Hepatocyte (in vitro differentiated cells): ENCODE data around the gene SLAMF9. TPM values are rescaled to one million over a fixed set of nuclear protein-coding genes. Genes with fewer than 3 reads are reported as not detected.

Experiments
- DNase-seq: peaks from one replicate; pipeline ENCODE4 v3.0.0-alpha.2; 2016; ENCODE audit warnings: low spot score
- H2AFZ ChIP-seq: fragments of 200-600 bp; sonication (generic); 2 replicates; pipeline ENCODE4 v1.6.0; 2016; ENCODE audit warnings: antibody characterized with exemption, mild to moderate bottlenecking
- H3K27ac ChIP-seq: fragments of 200-600 bp; sonication (generic); 2 replicates; pipeline ENCODE4 v1.5.1; 2016; ENCODE audit warnings: mild to moderate bottlenecking
- H3K27me3 ChIP-seq: fragments of 200-600 bp; sonication (generic); 2 replicates; pipeline ENCODE4 v1.6.1; 2016
- H3K36me3 ChIP-seq: fragments of 200-600 bp; sonication (generic); replicated peaks from 2 replicates; pipeline ENCODE4 v1.5.1; 2016; ENCODE audit warnings: low read depth; ENCODE audit not compliant: insufficient read depth
- H3K4me1 ChIP-seq: fragments of 200-600 bp; sonication (generic); 2 replicates; pipeline ENCODE4 v1.5.1; 2016; ENCODE audit warnings: mild to moderate bottlenecking, moderate library complexity; ENCODE audit not compliant: insufficient read depth
- H3K4me2 ChIP-seq: fragments of 200-600 bp; sonication (generic); 2 replicates; pipeline ENCODE4 v1.6.0; 2016
- H3K4me3 ChIP-seq: fragments of 200-600 bp; sonication (generic); 2 replicates; pipeline ENCODE4 v1.5.1; 2016; ENCODE audit warnings: mild to moderate bottlenecking
- H3K79me2 ChIP-seq: fragments of 200-600 bp; sonication (generic); 2 replicates; pipeline ENCODE4 v1.6.0; 2017; ENCODE audit warnings: mild to moderate bottlenecking
- H3K9me2 ChIP-seq: fragments of 200-600 bp; sonication (generic); replicated peaks from 2 replicates; pipeline ENCODE4 v1.6.0; 2017; ENCODE audit warnings: mild to moderate bottlenecking; ENCODE audit not compliant: insufficient read depth
- H3K9me3 ChIP-seq: fragments of 200-600 bp; sonication (generic); 2 replicates; pipeline ENCODE4 v1.5.1; 2016; ENCODE audit warnings: low read depth, mild to moderate bottlenecking
- H4K20me1 ChIP-seq: fragments of 200-600 bp; sonication (generic); 2 replicates; pipeline ENCODE4 v1.6.0; 2016; ENCODE audit warnings: mild to moderate bottlenecking; ENCODE audit not compliant: insufficient read depth, poor library complexity, severe bottlenecking
- CTCF ChIP-seq: fragments of 200-600 bp; sonication (generic); IDR thresholded peaks from 2 replicates; pipeline ENCODE4 v1.5.1; 2016; ENCODE audit warnings: antibody characterized with exemption, mild to moderate bottlenecking; ENCODE audit not compliant: poor library complexity
- EZH2 ChIP-seq: fragments of 200-600 bp; sonication (generic); IDR thresholded peaks from 2 replicates; pipeline ENCODE4 v1.6.1; 2016; ENCODE audit warnings: antibody characterized with exemption, mild to moderate bottlenecking, borderline replicate concordance
- EZH2phosphoT487 ChIP-seq: fragments of 200-600 bp; sonication (generic); IDR thresholded peaks from one replicate; pipeline ENCODE4 v1.6.1; 2018; ENCODE audit warnings: antibody characterized with exemption, mild to moderate bottlenecking, low read depth, moderate library complexity; ENCODE audit not compliant: unreplicated experiment, severe bottlenecking
- WGBS: methylation state at CpG from one replicate; pipeline ENCODE4 v1.1.6; 2016; ENCODE audit warnings: low lambda C conversion rate; ENCODE audit errors: missing lambda C conversion rate; 5-methylcytosine and 5-hydroxymethylcytosine counted together
- polyA plus RNA-seq: library from polyadenylated mRNA; unstranded; fragments of >200 nt; fragmentation: Nextera tagmentation; extraction: Ambion mirVana; gene quantifications from 2 replicates; pipeline ENCODE4 v1.2.1, GENCODE V29; 2016
- total RNA-seq: library from RNA; depleted of rRNA; stranded (reverse); fragments of >200 nt; gene quantifications from 2 replicates; pipeline ENCODE4 v1.2.3, GENCODE V29; 2014

SLAMF9 gene
- total and polyA plus RNA-seq, 2 experiments from 2014 or later: not detected

- Histone ChIP-seq H3K27me3 (no peaks in the 10 kb centered on the region), H3K36me3 (no peaks in the 10 kb centered on the region), H3K4me3 (no peak overlapping the region), H3K79me2 (no peaks in the 10 kb centered on the region), H3K4me2 (no peak overlapping the region), H3K4me1 (peaks cover 7% of the 10 kb centered on the region), H4K20me1 (no peaks in the 10 kb centered on the region), H3K9me3 (no peaks in the 10 kb centered on the region), H3K9me2 (no peaks in the 10 kb centered on the region), H2AFZ (no peak overlapping the region), H3K27ac (no peak overlapping the region)
- no peak for DNase-seq
- TF ChIP-seq EZH2: no peak
- no peak for TF ChIP-seq CTCF
- TF ChIP-seq EZH2phosphoT487: no peak
- WGBS: 90% methylated on average over 10 of the region's 11 CpGs
These were observed 23.8 kb downstream of the SLAMF9 start for GRCh38 chr1:159930216-159930615.

- Histone ChIP-seq H3K4me3 (no peak overlapping the region), H3K27ac (no peak overlapping the region), H3K79me2 (peaks cover 6% of the 10 kb centered on the region), H3K4me2 (no peak overlapping the region), H2AFZ (no peak overlapping the region), H3K36me3 (no peaks in the 10 kb centered on the region), H3K4me1 (peaks cover 10% of the 10 kb centered on the region), H3K9me3 (no peaks in the 10 kb centered on the region), H3K27me3 (no peaks in the 10 kb centered on the region), H3K9me2 (no peaks in the 10 kb centered on the region), H4K20me1 (no peaks in the 10 kb centered on the region)
- no peak for DNase-seq
- WGBS: 86% methylated on average over 43 of the region's 48 CpGs
- no peak for TF ChIP-seq EZH2
- TF ChIP-seq EZH2phosphoT487: no peak
These were observed 24.6 kb downstream of the SLAMF9 start for GRCh38 chr1:159929155-159930051.

DNA sequence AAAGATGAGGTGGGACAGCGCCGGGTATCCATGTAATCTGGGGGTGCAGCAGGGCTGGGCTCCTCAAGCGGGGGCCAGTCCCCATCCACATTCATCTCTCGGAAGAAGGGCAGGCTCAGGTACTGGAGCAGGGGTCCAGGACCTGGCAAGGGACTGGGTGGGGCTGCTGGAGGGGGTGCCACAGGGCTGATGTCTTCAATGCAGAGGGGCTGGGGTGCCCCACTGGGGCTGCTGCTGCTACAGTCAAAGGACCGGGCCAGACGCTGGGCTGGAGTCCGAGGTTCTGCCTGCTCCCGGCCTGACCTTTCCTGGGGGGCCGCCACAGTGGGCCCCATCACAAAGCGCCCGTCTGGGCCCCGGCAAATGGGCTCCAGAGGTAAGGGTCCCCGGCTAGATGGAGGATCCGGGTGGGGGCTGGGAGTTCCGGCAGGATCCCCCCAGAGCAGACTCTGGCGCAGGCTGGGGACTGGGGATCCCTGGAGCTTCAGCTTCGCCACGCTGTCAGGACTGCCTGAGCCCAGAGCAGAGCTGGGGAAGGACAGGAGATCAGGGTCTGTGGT is 25.5 kb downstream of the SLAMF9 start:
- no peaks in the 10 kb centered on the region for H3K9me2 ChIP-seq
- H3K79me2 ChIP-seq: peaks cover 6% of the 10 kb centered on the region
- H3K4me1 ChIP-seq: peaks cover 14% of the 10 kb centered on the region
- H3K36me3 ChIP-seq: no peaks in the 10 kb centered on the region
- H3K27me3 ChIP-seq: no peaks in the 10 kb centered on the region
- no peak overlapping the region for H3K27ac ChIP-seq
- TF ChIP-seq EZH2 (no peak), EZH2phosphoT487 (no peak), CTCF (no peak)
- no peak overlapping the region for H3K4me2 ChIP-seq
- no peak overlapping the region for H3K4me3 ChIP-seq
- no peak for DNase-seq
- H2AFZ ChIP-seq: no peak overlapping the region
- 97% methylated on average over 18 of the region's 18 CpGs for WGBS
- H3K9me3 ChIP-seq: no peaks in the 10 kb centered on the region
- no peaks in the 10 kb centered on the region for H4K20me1 ChIP-seq

GRCh38 chr1:159927849-159928431 is 26.1 kb downstream of the SLAMF9 start:
- Histone ChIP-seq H3K27ac (no peak overlapping the region), H2AFZ (no peak overlapping the region), H3K79me2 (peaks cover 11% of the 10 kb centered on the region), H4K20me1 (no peaks in the 10 kb centered on the region), H3K4me3 (no peak overlapping the region), H3K9me2 (no peaks in the 10 kb centered on the region), H3K4me2 (no peak overlapping the region), H3K27me3 (no peaks in the 10 kb centered on the region), H3K4me1 (peaks cover 16% of the 10 kb centered on the region), H3K36me3 (no peaks in the 10 kb centered on the region), H3K9me3 (no peaks in the 10 kb centered on the region)
- WGBS: 83% methylated on average over 12 of the region's 13 CpGs
- TF ChIP-seq EZH2 (no peak), CTCF (no peak), EZH2phosphoT487 (no peak)
- no peak for DNase-seq
